ENCODE results near the gene APCDD1L. TPM values are rescaled to one million over a fixed set of nuclear protein-coding genes. Genes with fewer than 3 reads are reported as not detected.

The APCDD1L gene
- total RNA-seq, 1 donor from 2014 or later: 16.4 TPM

- Histone ChIP-seq H3K36me3 (ENCODE audit: insufficient read depth, low read length) (no peaks in the 10 kb centered on the region), H3K4me3 (ENCODE audit: insufficient read depth, low read depth, low read length) (no peak overlapping the region), H3K9ac (ENCODE audit: low read length) (no peak overlapping the region), H3K9me3 (ENCODE audit: insufficient read depth, low read depth, low read length) (peaks cover 3% of the 10 kb centered on the region), H3K4me2 (ENCODE audit: low read length) (no peak overlapping the region), H3K27me3 (ENCODE audit: insufficient read depth, low read length) (no peaks in the 10 kb centered on the region), H3K4me1 (ENCODE audit: insufficient read depth, low read length) (peaks cover 28% of the 10 kb centered on the region), H3K79me2 (ENCODE audit: insufficient read depth, low read length) (no peaks in the 10 kb centered on the region), H4K20me1 (ENCODE audit: insufficient read depth, low read length) (no peaks in the 10 kb centered on the region), H3K27ac (ENCODE audit: low read depth, low read length) (peak overlapping the region; percentile 60), H2AFZ (ENCODE audit: low read depth, low read length) (no peak overlapping the region)
- DNase-seq (ENCODE audit: low read depth) (peak; percentile 42), FAIRE-seq (no peak)
- Mint-ChIP-seq H3K4me3 (ENCODE audit: unreplicated experiment) (no peak overlapping the region), H3K36me3 (ENCODE audit: low read depth, unreplicated experiment) (peaks cover 20% of the 10 kb centered on the region), H3K9me3 (ENCODE audit: unreplicated experiment) (peaks cover 8% of the 10 kb centered on the region), H3K4me1 (ENCODE audit: low read depth, unreplicated experiment) (peaks cover 30% of the 10 kb centered on the region), H3K27ac (ENCODE audit: unreplicated experiment) (peak overlapping the region; percentile 20), H3K27me3 (ENCODE audit: low read depth, unreplicated experiment) (no peaks in the 10 kb centered on the region)
- TF ChIP-seq, protein P1, sequence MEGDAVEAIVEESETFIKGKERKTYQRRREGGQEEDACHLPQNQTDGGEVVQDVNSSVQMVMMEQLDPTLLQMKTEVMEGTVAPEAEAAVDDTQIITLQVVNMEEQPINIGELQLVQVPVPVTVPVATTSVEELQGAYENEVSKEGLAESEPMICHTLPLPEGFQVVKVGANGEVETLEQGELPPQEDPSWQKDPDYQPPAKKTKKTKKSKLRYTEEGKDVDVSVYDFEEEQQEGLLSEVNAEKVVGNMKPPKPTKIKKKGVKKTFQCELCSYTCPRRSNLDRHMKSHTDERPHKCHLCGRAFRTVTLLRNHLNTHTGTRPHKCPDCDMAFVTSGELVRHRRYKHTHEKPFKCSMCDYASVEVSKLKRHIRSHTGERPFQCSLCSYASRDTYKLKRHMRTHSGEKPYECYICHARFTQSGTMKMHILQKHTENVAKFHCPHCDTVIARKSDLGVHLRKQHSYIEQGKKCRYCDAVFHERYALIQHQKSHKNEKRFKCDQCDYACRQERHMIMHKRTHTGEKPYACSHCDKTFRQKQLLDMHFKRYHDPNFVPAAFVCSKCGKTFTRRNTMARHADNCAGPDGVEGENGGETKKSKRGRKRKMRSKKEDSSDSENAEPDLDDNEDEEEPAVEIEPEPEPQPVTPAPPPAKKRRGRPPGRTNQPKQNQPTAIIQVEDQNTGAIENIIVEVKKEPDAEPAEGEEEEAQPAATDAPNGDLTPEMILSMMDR (IDR thresholded peaks at IDR 0.05; ENCODE audit: insufficient read depth, low read depth, low read length): no peak
- TF ChIP-seq EZH2 (IDR thresholded peaks at IDR 0.05; ENCODE audit: insufficient read depth, low read length): no peak
Observed at GRCh38 chr20:58458342-58459057, 56.7 kb downstream of the APCDD1L start.

GRCh38 chr20:58457083-58457695 lies 58.0 kb downstream of the APCDD1L start:
- H3K27ac ChIP-seq (ENCODE audit: low read depth, low read length): peak overlapping the region; percentile 78
- FAIRE-seq (no peak), DNase-seq (ENCODE audit: low read depth) (peak; percentile 95)
- H4K20me1 ChIP-seq (ENCODE audit: insufficient read depth, low read length): no peaks in the 10 kb centered on the region
- no peak overlapping the region for H3K4me3 ChIP-seq (ENCODE audit: insufficient read depth, low read depth, low read length)
- peak overlapping the region; percentile 13 for H3K4me2 ChIP-seq (ENCODE audit: low read length)
- peaks cover 3% of the 10 kb centered on the region for H3K9me3 ChIP-seq (ENCODE audit: insufficient read depth, low read depth, low read length)
- H3K4me1 ChIP-seq (ENCODE audit: insufficient read depth, low read length): peaks cover 26% of the 10 kb centered on the region
- TF ChIP-seq, protein P1 (IDR thresholded peaks at IDR 0.05; ENCODE audit: insufficient read depth, low read depth, low read length): no peak
- no peak for TF ChIP-seq EZH2 (IDR thresholded peaks at IDR 0.05; ENCODE audit: insufficient read depth, low read length)
- no peaks in the 10 kb centered on the region for H3K27me3 ChIP-seq (ENCODE audit: insufficient read depth, low read length)
- H3K27ac Mint-ChIP-seq (ENCODE audit: unreplicated experiment): peak overlapping the region; percentile 31
- no peaks in the 10 kb centered on the region for H3K79me2 ChIP-seq (ENCODE audit: insufficient read depth, low read length)
- no peak overlapping the region for H2AFZ ChIP-seq (ENCODE audit: low read depth, low read length)
- peaks cover 8% of the 10 kb centered on the region for H3K9me3 Mint-ChIP-seq (ENCODE audit: unreplicated experiment)
- no peak overlapping the region for H3K4me3 Mint-ChIP-seq (ENCODE audit: unreplicated experiment)
- peaks cover 18% of the 10 kb centered on the region for H3K36me3 Mint-ChIP-seq (ENCODE audit: low read depth, unreplicated experiment)
- H3K9ac ChIP-seq (ENCODE audit: low read length): peak overlapping the region; percentile 51
- no peaks in the 10 kb centered on the region for H3K36me3 ChIP-seq (ENCODE audit: insufficient read depth, low read length)
- peaks cover 27% of the 10 kb centered on the region for H3K4me1 Mint-ChIP-seq (ENCODE audit: low read depth, unreplicated experiment)
- no peaks in the 10 kb centered on the region for H3K27me3 Mint-ChIP-seq (ENCODE audit: low read depth, unreplicated experiment)

DNA sequence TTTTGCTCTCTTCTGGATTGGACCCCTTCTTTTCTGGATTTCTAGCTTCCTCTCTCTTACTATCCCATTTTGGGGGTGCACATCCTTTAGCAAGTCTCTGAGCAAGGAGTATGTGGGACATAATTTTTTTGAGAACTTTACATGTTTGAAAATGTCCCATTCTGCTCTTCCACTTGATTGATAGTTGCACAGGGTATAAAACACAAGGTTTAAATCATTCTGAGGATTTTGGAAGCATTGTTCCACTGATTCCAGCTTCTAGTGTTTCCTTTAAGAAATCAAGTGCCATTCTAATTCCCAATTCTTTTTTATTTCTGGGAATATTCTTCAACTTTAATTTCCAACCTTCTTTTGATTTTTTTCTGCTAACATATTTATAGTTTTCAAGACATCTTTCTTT lies 60.7 kb downstream of the APCDD1L start:
- Histone ChIP-seq H3K4me1 (ENCODE audit: insufficient read depth, low read length) (peaks cover 15% of the 10 kb centered on the region), H3K79me2 (ENCODE audit: insufficient read depth, low read length) (no peaks in the 10 kb centered on the region), H4K20me1 (ENCODE audit: insufficient read depth, low read length) (no peaks in the 10 kb centered on the region), H3K27me3 (ENCODE audit: insufficient read depth, low read length) (no peaks in the 10 kb centered on the region), H2AFZ (ENCODE audit: low read depth, low read length) (no peak overlapping the region), H3K36me3 (ENCODE audit: insufficient read depth, low read length) (no peaks in the 10 kb centered on the region), H3K9ac (ENCODE audit: low read length) (no peak overlapping the region), H3K4me2 (ENCODE audit: low read length) (no peak overlapping the region), H3K9me3 (ENCODE audit: insufficient read depth, low read depth, low read length) (peaks cover 3% of the 10 kb centered on the region), H3K27ac (ENCODE audit: low read depth, low read length) (no peak overlapping the region), H3K4me3 (ENCODE audit: insufficient read depth, low read depth, low read length) (no peak overlapping the region)
- H3K4me3 Mint-ChIP-seq (ENCODE audit: unreplicated experiment): no peak overlapping the region
- FAIRE-seq (no peak), DNase-seq (ENCODE audit: low read depth) (no peak)
- no peak for TF ChIP-seq EZH2 (IDR thresholded peaks at IDR 0.05; ENCODE audit: insufficient read depth, low read length)
- TF ChIP-seq, protein P1 (IDR thresholded peaks at IDR 0.05; ENCODE audit: insufficient read depth, low read depth, low read length): no peak
- no peak overlapping the region for H3K27ac Mint-ChIP-seq (ENCODE audit: unreplicated experiment)
- no peaks in the 10 kb centered on the region for H3K27me3 Mint-ChIP-seq (ENCODE audit: low read depth, unreplicated experiment)
- H3K9me3 Mint-ChIP-seq (ENCODE audit: unreplicated experiment): peaks cover 4% of the 10 kb centered on the region
- peaks cover 21% of the 10 kb centered on the region for H3K4me1 Mint-ChIP-seq (ENCODE audit: low read depth, unreplicated experiment)
- H3K36me3 Mint-ChIP-seq (ENCODE audit: low read depth, unreplicated experiment): peaks cover 9% of the 10 kb centered on the region
